Heart left ventricle (tissue), 16 donors: ENCODE results near the gene PHACTR1. TPM values are rescaled to one million over a fixed set of nuclear protein-coding genes. Genes with fewer than 3 reads are reported as not detected.
A peak's percentile ranks its signal among the peaks of the same experiment; 100 is the strongest.

Experiments
- ATAC-seq, 4 donors: fragments of 200-7000 bp; cut with Tn5 transposase; one replicate each; pipeline ENCODE4 v1.9.1; 2020 to 2022; ENCODE audit warnings: moderate library complexity in 4 of 4, mild to moderate bottlenecking in 3 of 4, moderate number of reproducible peaks in 1 of 4
- DNase-seq, 5 donors: peaks; one replicate each; pipeline ENCODE4 v3.0.0-alpha.2; 2020
- H3K27ac ChIP-seq, 12 donors: fragments of 200-600 bp; sonication (generic) in 4 of 12; one replicate each; pipeline versions ENCODE4 v1.5.0 to v1.8.0; 2016 to 2022; ENCODE audit warnings: mild to moderate bottlenecking in 2 of 12
- H3K27me3 ChIP-seq, 9 donors: fragments of 200-600 bp; sonication (generic) in 2 of 9; one replicate each; pipeline versions ENCODE4 v1.5.1 to v1.8.0; 2016 to 2022; ENCODE audit warnings: mild to moderate bottlenecking in 3 of 9
- H3K36me3 ChIP-seq, 9 donors: fragments of 200-600 bp; sonication (generic) in 2 of 9; one replicate each; pipeline versions ENCODE4 v1.5.0 to v1.8.0; 2018 to 2022; ENCODE audit warnings: mild to moderate bottlenecking in 2 of 9
- H3K4me1 ChIP-seq, 12 donors: fragments of 200-600 bp; sonication (generic) in 4 of 12; one replicate each; pipeline versions ENCODE4 v1.5.0 to v1.8.0; 2016 to 2022; ENCODE audit warnings: mild to moderate bottlenecking in 3 of 12
- H3K4me3 ChIP-seq, 12 donors: fragments of 200-600 bp; sonication (generic) in 4 of 12; one replicate each; pipeline versions ENCODE4 v1.5.0 to v1.8.0; 2017 to 2022; ENCODE audit warnings: mild to moderate bottlenecking in 9 of 12, moderate library complexity in 4 of 12
- H3K9me3 ChIP-seq, 12 donors: fragments of 200-600 bp; sonication (generic) in 4 of 12; one replicate each; pipeline versions ENCODE4 v1.5.0 to v1.8.0; 2016 to 2022; ENCODE audit warnings: mild to moderate bottlenecking in 1 of 12
- CTCF ChIP-seq, 12 donors: fragments of 200-600 bp; sonication (generic) in 4 of 12; IDR thresholded peaks; one replicate each; pipeline versions ENCODE4 v1.5.0 to v1.8.0; 2018 to 2022; ENCODE audit warnings: antibody characterized with exemption in 12 of 12, mild to moderate bottlenecking in 5 of 12
- POLR2A ChIP-seq, 2 donors: fragments of 450-650 bp; IDR thresholded peaks; one replicate each; pipeline ENCODE4 v1.6.1; 2017; ENCODE audit warnings: antibody characterized with exemption in 2 of 2, mild to moderate bottlenecking in 2 of 2, moderate library complexity in 2 of 2
- WGBS, 4 donors: extraction: QIAGEN DNeasy Blood & Tissue Kit in 2 of 4; methylation state at CpG; one replicate each; pipeline versions ENCODE4 v1.1.5 to v1.1.7; 2013 to 2018; 5-methylcytosine and 5-hydroxymethylcytosine counted together
- intact Hi-C, 10 donors: fragments of 100-400 bp; cut with DNase I; formaldehyde crosslinking; loops; one replicate each; pipeline versions ENCODE4 v1.11.1 to v1.14.2; 2022
- polyA plus RNA-seq, 2 donors: library from polyadenylated mRNA; stranded (reverse); fragments of 200-250 nt; gene quantifications; one replicate each; pipeline ENCODE4 v1.2.3, GENCODE V29; 2013
- total RNA-seq, 9 donors: library from RNA; depleted of rRNA in 2 of 9; stranded (reverse); fragments of >200 nt in 2 of 9; fragmentation: NEBNext Ultra II Directional in 3 of 9; extraction: Animal tissue kit (Norgen Biotek cat#: 25700) in 3 of 9; gene quantifications; one replicate each; pipeline versions ENCODE4 v1.1.0 to v1.2.4, GENCODE V29; 2016 to 2023
- donor health status: ischemic (EF 13 %, LVEDD 7.1; RV severe dilation, severe dysfunction).
- donor health status: healthy with polysubstance abuse.
- donor health status: DM: no; HTN: yes; CAD: no.
- donor health status: DM: no; HTN: no; CAD: no.
- donor health status: ischemic (EF 25% LVEDD 6.9; RV normal size, moderate dysfunction).
- donor health status: ischemic (EF 25% LVEDD 5.7; RV mildly dilated, moderate dysfunction).
- donor health status: healthy.
- donor health status: DM: yes; HTN: yes; CAD: no.
- donor health status: ischemic (EF 35%, LVEDD 5.7; RV mildly dilated, moderate dysfunction).
- donor health status: nonischemic (EF 11% LVEDD 7.7; RV severe dilation, severe dysfunction).
- donor health status: DM: yes; HTN: yes; CAD: no.
- donor health status: PGD.
- donor health status: ischemic (EF 29% LVEDD 5.4; RV normal size, mild dysfunction).
- donor health status: nonischemic (EF 23%, LVEDD 6.1; RV moderate dilation, normal function).

Gene PHACTR1
- total and polyA plus RNA-seq, 11 donors, result 21.2 to 238 (median 87.4) TPM

GRCh38 chr6:12892151-12892550 is 175.6 kb downstream of the PHACTR1 start:
- ATAC-seq, result no peak
- TF ChIP-seq POLR2A (IDR thresholded peaks at IDR 0.05), result no peak
- no peak for TF ChIP-seq CTCF (IDR thresholded peaks at IDR 0.05)

GRCh38 chr6:12893036-12893435 is 176.5 kb downstream of the PHACTR1 start:
- no peak overlapping the region for H3K4me3 ChIP-seq
- WGBS, 4 donors, result 73 to 90% (median 81%) methylated on average over 4 of the region's 4 CpGs
- H3K9me3 ChIP-seq, result peaks cover 0 to 17% (median 2%) of the 10 kb centered on the region in 12 donors
- DNase-seq, result no peak
- no peak for ATAC-seq
- H3K27ac ChIP-seq, result no peak overlapping the region
- no peaks in the 10 kb centered on the region for H3K36me3 ChIP-seq
- peaks cover 0 to 20% (median 6%) of the 10 kb centered on the region in 12 donors for H3K4me1 ChIP-seq
- intact Hi-C loops, result loop anchor here (2.0 to 10.0 kb wide), 8 partner anchors 251 to 1308 kb away; partner anchors contain the start of genes EDN1 (in 1 of the 10) and MCUR1 (in 1 of the 10)
- H3K27me3 ChIP-seq, result no peaks in the 10 kb centered on the region
- TF ChIP-seq CTCF (IDR thresholded peaks at IDR 0.05), result no peak

More at GRCh38 chr6:12892151-12892550, 175.6 kb downstream of the PHACTR1 start:
- Histone ChIP-seq H3K27ac (no peak overlapping the region), H3K36me3 (no peaks in the 10 kb centered on the region), H3K4me3 (no peak overlapping the region), H3K4me1 (peaks cover 0 to 21% (median 6%) of the 10 kb centered on the region in 12 donors), H3K9me3 (peaks cover 0 to 19% (median 2%) of the 10 kb centered on the region in 12 donors), H3K27me3 (no peaks in the 10 kb centered on the region)
- no peak for DNase-seq
- intact Hi-C loops, result loop anchor here (2.0 to 10.0 kb wide), 8 partner anchors 250 to 1307 kb away; partner anchors contain the start of genes EDN1 (in 1 of the 10) and MCUR1 (in 1 of the 10)
- WGBS, 4 donors, result 72 to 80% (median 76%) methylated on average over 4 of the region's 4 CpGs

GRCh38 chr6:12895721-12896120 is 179.2 kb downstream of the PHACTR1 start:
- 60 to 85% (median 75%) methylated on average over 3 of the region's 3 CpGs for WGBS, 4 donors
- Histone ChIP-seq H3K36me3 (no peaks in the 10 kb centered on the region), H3K9me3 (peaks cover 0 to 15% (median 2%) of the 10 kb centered on the region in 12 donors), H3K27ac (peak overlapping the region in 4 of 12 donors; percentile 19 to 41 (median 30)), H3K4me1 (peaks cover 0 to 20% (median 6%) of the 10 kb centered on the region in 12 donors), H3K27me3 (no peaks in the 10 kb centered on the region), H3K4me3 (no peak overlapping the region)
- intact Hi-C loops, result loop anchor here in 4 of 10 donors (10.0 kb wide), 4 partner anchors 261 to 1311 kb away; partner anchors contain the start of genes EDN1 (in 1 of the 4) and MCUR1 (in 1 of the 4)
- DNase-seq (no peak), ATAC-seq (peak; percentile 52 to 65 (median 59))
- TF ChIP-seq CTCF (IDR thresholded peaks at IDR 0.05) (no peak), POLR2A (IDR thresholded peaks at IDR 0.05) (no peak)

GRCh38 chr6:12896208-12896733 is 179.7 kb downstream of the PHACTR1 start:
- peaks cover 0 to 10% (median 2%) of the 10 kb centered on the region in 12 donors for H3K9me3 ChIP-seq
- H3K36me3 ChIP-seq, result no peaks in the 10 kb centered on the region
- peaks cover 0 to 20% (median 6%) of the 10 kb centered on the region in 12 donors for H3K4me1 ChIP-seq
- H3K27me3 ChIP-seq, result no peaks in the 10 kb centered on the region
- ATAC-seq (peak; percentile 35 to 85 (median 58)), DNase-seq (no peak)
- intact Hi-C loops, result loop anchor here in 4 of 10 donors (10.0 kb wide), 4 partner anchors 261 to 1311 kb away; partner anchors contain the start of genes EDN1 (in 1 of the 4) and MCUR1 (in 1 of the 4)
- 39 to 49% (median 44%) methylated on average over 7 of the region's 7 CpGs for WGBS, 4 donors
- TF ChIP-seq CTCF (IDR thresholded peaks at IDR 0.05), result no peak
- no peak for TF ChIP-seq POLR2A (IDR thresholded peaks at IDR 0.05)
- H3K27ac ChIP-seq, result peak overlapping the region in 4 of 12 donors; percentile 19 to 41 (median 30)
- H3K4me3 ChIP-seq, result no peak overlapping the region
